Fibroblast of the conjunctiva (primary cell): ENCODE measurements around the gene BCL2L2.

Experiments
- DNase-seq: peaks from one replicate; pipeline ENCODE4 v3.0.0-alpha.2; 2010; ENCODE audit warnings: low read depth

BCL2L2 gene

GRCh38 chr14:23355871-23356435 is 49.3 kb downstream of the BCL2L2 start:
- no peak for DNase-seq

- no peak for DNase-seq
These were observed 50.0 kb downstream of the BCL2L2 start for GRCh38 chr14:23356662-23357061.

GRCh38 chr14:23357261-23357660 is 50.6 kb downstream of the BCL2L2 start:
- no peak for DNase-seq

GRCh38 chr14:23358042-23358441 is 51.4 kb downstream of the BCL2L2 start:
- DNase-seq, result no peak

- no peak for DNase-seq
These were observed 52.0 kb downstream of the BCL2L2 start for GRCh38 chr14:23358553-23359166.

GRCh38 chr14:23359167-23359626 is 52.6 kb downstream of the BCL2L2 start:
- DNase-seq, result no peak

GRCh38 chr14:23359722-23360447 is 53.3 kb downstream of the BCL2L2 start:
- DNase-seq, result no peak

- no peak for DNase-seq
These were observed 53.9 kb downstream of the BCL2L2 start for GRCh38 chr14:23360496-23360895.

- DNase-seq, result peak; percentile 38
These were observed 54.7 kb downstream of the BCL2L2 start for GRCh38 chr14:23361320-23361719.
